Measurements from ENCODE around the gene SDC1.
"Not testable (repeated sequence)": the region's sequence is repeated elsewhere in the genome, so short reads cannot be mapped to it uniquely, and the experiment has no call there.

SDC1 gene, protein sequence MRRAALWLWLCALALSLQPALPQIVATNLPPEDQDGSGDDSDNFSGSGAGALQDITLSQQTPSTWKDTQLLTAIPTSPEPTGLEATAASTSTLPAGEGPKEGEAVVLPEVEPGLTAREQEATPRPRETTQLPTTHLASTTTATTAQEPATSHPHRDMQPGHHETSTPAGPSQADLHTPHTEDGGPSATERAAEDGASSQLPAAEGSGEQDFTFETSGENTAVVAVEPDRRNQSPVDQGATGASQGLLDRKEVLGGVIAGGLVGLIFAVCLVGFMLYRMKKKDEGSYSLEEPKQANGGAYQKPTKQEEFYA

GRCh38 chr2:20224716-20225293, at the start of gene SDC1:
SDC1 (minus strand) TSS chr2:20225130; CDS start chr2:20224867, 263 bp downstream.
- DNase-seq (ENCODE audit: low read depth in 2 of 2) = no peak

DNA sequence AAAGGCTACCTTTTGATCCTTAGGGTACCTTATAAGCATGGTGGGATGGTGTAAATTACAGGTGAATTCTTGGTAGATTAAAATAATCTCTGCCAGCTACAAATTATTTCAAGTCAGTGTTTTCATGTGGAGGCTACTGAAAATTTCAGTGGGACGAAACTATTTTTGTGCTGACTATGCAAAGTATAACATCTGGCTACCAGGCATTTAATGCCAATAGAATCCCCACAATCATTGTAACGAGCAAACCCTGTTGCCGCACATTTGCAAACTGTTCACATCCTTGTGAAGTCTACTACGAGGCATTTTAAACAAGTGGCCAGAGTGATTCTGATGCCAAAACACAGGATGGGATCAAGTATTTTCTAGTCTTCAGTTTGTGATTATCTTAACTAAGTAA, 48.1 kb upstream of the SDC1 start:
- DNase-seq (ENCODE audit: low read depth in 2 of 2) = no peak

GRCh38 chr2:20268317-20268716, 43.4 kb upstream of the SDC1 start:
- not testable (repeated sequence) for DNase-seq (ENCODE audit: low read depth in 2 of 2)

GRCh38 chr2:20267529-20267928, 42.6 kb upstream of the SDC1 start:
- DNase-seq (ENCODE audit: low read depth in 2 of 2) = no peak

DNA sequence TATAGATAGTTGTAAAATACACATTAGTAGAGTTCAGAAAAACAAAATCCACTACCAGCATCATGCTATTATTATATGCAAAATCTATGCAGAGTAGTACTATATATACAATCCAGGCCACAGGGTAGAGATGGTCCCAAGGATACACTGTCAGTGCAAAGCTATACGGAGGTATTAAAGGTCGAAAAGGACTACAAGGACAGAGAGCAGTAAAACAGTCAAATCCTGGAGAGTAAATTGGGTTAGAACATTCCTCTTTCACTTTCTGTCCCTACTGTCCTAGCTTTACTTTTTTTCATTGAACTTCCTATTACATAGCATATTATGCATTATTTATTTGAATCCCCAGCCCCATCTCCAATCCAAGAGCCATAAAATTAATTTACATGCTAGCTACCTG, 39.7 kb upstream of the SDC1 start:
- DNase-seq (ENCODE audit: low read depth in 2 of 2) = no peak

- no peak for DNase-seq (ENCODE audit: low read depth in 2 of 2)
Observed at GRCh38 chr2:20257411-20257810, 32.5 kb upstream of the SDC1 start.

DNA sequence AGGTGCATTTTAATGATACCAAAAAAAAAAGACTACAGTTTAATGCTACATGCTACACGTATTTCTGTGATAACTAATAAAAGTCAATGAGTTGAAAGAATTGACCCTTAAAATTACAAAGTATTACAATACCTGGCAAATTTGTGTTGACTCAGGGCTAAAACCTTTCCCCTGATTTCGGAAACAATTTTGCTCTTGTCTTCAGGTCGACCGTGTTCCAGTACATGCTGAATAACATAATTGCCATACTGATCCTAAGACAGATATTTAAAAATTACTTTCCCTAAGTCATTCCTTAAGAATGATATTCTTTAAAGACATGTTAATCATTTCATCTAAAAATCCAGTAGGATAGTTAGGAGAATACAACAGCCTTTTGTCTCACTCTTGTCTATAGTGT, 29.8 kb upstream of the SDC1 start:
- DNase-seq (ENCODE audit: low read depth in 2 of 2) = no peak

DNA sequence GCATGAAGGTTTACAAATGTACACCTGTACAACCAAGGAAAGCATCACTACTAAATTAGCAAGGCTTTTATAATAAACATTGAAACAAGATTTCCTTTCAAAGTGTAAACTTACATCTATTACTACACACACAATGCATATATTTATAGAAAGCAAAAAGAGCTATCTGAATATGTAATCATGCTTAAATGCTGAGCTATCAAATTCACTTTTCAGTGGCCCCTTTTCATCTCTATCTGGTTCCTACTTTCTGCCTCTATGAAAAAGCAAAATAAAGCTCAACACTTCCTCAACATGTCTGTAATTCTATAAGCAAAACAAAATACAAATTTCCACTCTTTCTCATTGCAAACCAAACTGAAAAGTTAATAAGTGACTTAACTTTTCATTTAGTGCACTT, 25.5 kb upstream of the SDC1 start:
- DNase-seq (ENCODE audit: low read depth in 2 of 2) = no peak

GRCh38 chr2:20249170-20249569, 24.2 kb upstream of the SDC1 start:
- DNase-seq (ENCODE audit: low read depth in 2 of 2) = no peak

DNA sequence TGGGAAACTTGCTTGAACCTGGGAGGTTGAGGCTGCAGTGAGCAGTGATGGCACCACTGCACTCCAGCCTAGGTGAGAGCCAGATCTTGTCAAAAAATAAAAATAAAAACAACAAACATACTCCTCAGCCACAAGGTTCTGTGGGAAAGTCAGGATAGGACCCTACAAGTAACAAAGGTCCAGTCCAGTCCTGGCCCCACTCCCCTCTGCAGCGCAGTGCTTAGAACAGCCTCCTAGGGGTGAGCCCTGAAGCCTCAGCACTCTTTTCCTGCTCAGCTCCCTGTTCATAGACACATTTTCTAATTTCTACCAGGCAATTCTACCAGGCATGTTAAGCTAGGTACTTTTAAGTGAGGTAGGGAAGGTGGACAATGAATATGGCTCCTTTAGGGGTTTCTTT, 22.2 kb upstream of the SDC1 start:
- no peak for DNase-seq (ENCODE audit: low read depth in 2 of 2)

- not testable (repeated sequence) for DNase-seq (ENCODE audit: low read depth in 2 of 2)
Observed at GRCh38 chr2:20243637-20244036, 18.7 kb upstream of the SDC1 start.

GRCh38 chr2:20242727-20243377, 17.9 kb upstream of the SDC1 start:
- DNase-seq (ENCODE audit: low read depth in 2 of 2) = no peak

- no peak for DNase-seq (ENCODE audit: low read depth in 2 of 2)
Observed at GRCh38 chr2:20241973-20242726, 17.2 kb upstream of the SDC1 start.

DNA sequence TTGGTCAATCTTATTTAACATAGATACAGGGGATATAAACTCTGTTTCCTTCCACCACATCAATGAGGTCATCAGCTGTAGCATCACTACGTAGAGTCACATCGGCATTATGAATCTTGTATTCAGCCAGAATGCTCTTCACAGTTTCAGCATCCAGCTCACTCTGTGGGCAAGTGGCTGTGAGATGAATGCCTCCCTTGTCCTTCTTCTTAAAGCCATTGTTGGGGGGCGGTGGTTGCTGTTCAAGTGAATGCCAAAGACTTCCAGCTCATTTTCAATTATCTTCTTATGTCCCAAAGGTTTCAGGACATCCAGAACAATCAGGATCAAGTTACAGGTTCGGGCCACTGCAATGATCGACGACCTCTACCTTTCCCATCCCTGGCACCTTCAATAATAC, 15.4 kb upstream of the SDC1 start:
- not testable (repeated sequence) for DNase-seq (ENCODE audit: low read depth in 2 of 2)

GRCh38 chr2:20236496-20236895, 11.6 kb upstream of the SDC1 start:
- DNase-seq (ENCODE audit: low read depth in 2 of 2) = no peak

GRCh38 chr2:20235655-20236305, 10.8 kb upstream of the SDC1 start:
- no peak for DNase-seq (ENCODE audit: low read depth in 2 of 2)

DNA sequence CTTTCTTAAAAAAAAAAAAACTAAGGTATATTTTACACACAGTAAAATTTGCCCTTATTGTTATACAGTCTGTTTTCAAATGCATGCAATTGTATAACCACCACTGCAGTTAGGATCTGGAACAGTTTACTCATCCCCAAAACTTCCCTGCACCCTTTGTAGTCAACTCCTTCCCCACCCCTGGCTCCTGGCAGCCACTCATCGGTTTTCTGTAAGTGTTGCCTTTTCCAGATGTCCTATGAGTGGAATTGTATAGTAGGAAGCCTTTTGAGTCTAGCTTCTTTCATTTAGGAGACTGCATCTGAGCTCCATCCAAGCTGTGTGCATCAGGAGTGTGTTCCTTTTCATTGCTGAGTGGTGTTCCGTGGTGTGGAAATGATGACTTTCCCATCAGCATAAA, 9.7 kb upstream of the SDC1 start:
- not testable (repeated sequence) for DNase-seq (ENCODE audit: low read depth in 2 of 2)

GRCh38 chr2:20232837-20233207, 7.9 kb upstream of the SDC1 start:
- no peak for DNase-seq (ENCODE audit: low read depth in 2 of 2)

DNA sequence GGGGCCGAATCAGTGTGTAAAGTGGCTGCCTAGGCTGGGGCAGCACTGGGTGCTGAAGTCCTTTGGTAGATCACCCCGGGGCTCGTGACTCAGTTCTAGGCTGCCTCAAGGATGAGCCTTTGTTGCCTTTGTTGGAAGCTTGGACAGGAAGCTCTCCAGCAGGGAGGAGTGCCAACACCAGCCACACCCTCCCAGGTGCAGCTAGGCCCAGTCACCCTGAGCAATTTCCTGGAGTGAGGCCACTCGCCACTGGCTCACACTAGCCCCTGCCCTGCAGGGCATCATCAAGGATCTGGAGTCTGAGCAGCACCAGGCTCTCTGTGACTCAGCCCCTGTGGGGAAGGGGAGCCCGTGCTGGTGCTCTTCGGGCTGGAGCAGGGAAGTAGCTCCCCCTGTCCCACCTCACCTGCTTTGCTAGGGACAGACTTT, 6.7 kb upstream of the SDC1 start:
- DNase-seq (ENCODE audit: low read depth in 2 of 2) = no peak

- no peak for DNase-seq (ENCODE audit: low read depth in 2 of 2)
Observed at GRCh38 chr2:20231159-20231558, 6.2 kb upstream of the SDC1 start.

GRCh38 chr2:20230114-20230425, 5.1 kb upstream of the SDC1 start:
- no peak for DNase-seq (ENCODE audit: low read depth in 2 of 2)
